Measurements from ENCODE around the gene MCEMP1.

The MCEMP1 gene

GRCh38 chr19:7637374-7638256, 39.3 kb upstream of the MCEMP1 start:
- peak overlapping the region; percentile 98 for H3K27ac ChIP-seq
- H3K27me3 ChIP-seq, result no peaks in the 10 kb centered on the region
- H3K36me3 ChIP-seq, result peaks cover 43% of the 10 kb centered on the region
- H3K4me1 ChIP-seq (ENCODE audit: control insufficient read depth in 1 of 2, insufficient read depth in 1 of 2, low read depth in 1 of 2, low read length in 1 of 2), result peaks cover 37 to 53% of the 10 kb centered on the region in 2 experiments
- TF ChIP-seq CTCF (IDR thresholded peaks at IDR 0.05), result no peak
- H3K4me3 ChIP-seq (ENCODE audit: low read depth in 1 of 2, low read length in 1 of 2), result peak overlapping the region; percentile 87 to 95
- H3K9me3 ChIP-seq, result no peaks in the 10 kb centered on the region

- H3K4me3 ChIP-seq (ENCODE audit: low read depth in 1 of 2, low read length in 1 of 2), result peak overlapping the region in 1 of 2 experiments; percentile 95
- no peaks in the 10 kb centered on the region for H3K9me3 ChIP-seq
- H3K36me3 ChIP-seq, result peaks cover 49% of the 10 kb centered on the region
- H3K4me1 ChIP-seq (ENCODE audit: control insufficient read depth in 1 of 2, insufficient read depth in 1 of 2, low read depth in 1 of 2, low read length in 1 of 2), result peaks cover 44 to 59% of the 10 kb centered on the region in 2 experiments
- H3K27me3 ChIP-seq, result no peaks in the 10 kb centered on the region
- no peak for TF ChIP-seq CTCF (IDR thresholded peaks at IDR 0.05)
- H3K27ac ChIP-seq, result peak overlapping the region; percentile 98
Measured at GRCh38 chr19:7638802-7639465, 38.0 kb upstream of the MCEMP1 start.

GRCh38 chr19:7639863-7640348, 37.0 kb upstream of the MCEMP1 start:
- Histone ChIP-seq H3K27me3 (no peaks in the 10 kb centered on the region), H3K4me1 (ENCODE audit: control insufficient read depth in 1 of 2, insufficient read depth in 1 of 2, low read depth in 1 of 2, low read length in 1 of 2) (peaks cover 54 to 68% of the 10 kb centered on the region in 2 experiments), H3K27ac (peak overlapping the region; percentile 98), H3K36me3 (peaks cover 59% of the 10 kb centered on the region), H3K9me3 (no peaks in the 10 kb centered on the region), H3K4me3 (ENCODE audit: low read depth in 1 of 2, low read length in 1 of 2) (no peak overlapping the region)
- TF ChIP-seq CTCF (IDR thresholded peaks at IDR 0.05), result no peak

GRCh38 chr19:7640803-7641202, 36.1 kb upstream of the MCEMP1 start:
- H3K27me3 ChIP-seq, result no peaks in the 10 kb centered on the region
- no peak for TF ChIP-seq CTCF (IDR thresholded peaks at IDR 0.05)
- H3K36me3 ChIP-seq, result peaks cover 68% of the 10 kb centered on the region
- no peaks in the 10 kb centered on the region for H3K9me3 ChIP-seq
- H3K4me1 ChIP-seq (ENCODE audit: control insufficient read depth in 1 of 2, insufficient read depth in 1 of 2, low read depth in 1 of 2, low read length in 1 of 2), result peaks cover 63 to 73% of the 10 kb centered on the region in 2 experiments
- H3K4me3 ChIP-seq (ENCODE audit: low read depth in 1 of 2, low read length in 1 of 2), result no peak overlapping the region
- H3K27ac ChIP-seq, result no peak overlapping the region

- no peaks in the 10 kb centered on the region for H3K9me3 ChIP-seq
- H3K4me1 ChIP-seq (ENCODE audit: control insufficient read depth in 1 of 2, insufficient read depth in 1 of 2, low read depth in 1 of 2, low read length in 1 of 2), result peaks cover 65 to 73% of the 10 kb centered on the region in 2 experiments
- no peak overlapping the region for H3K27ac ChIP-seq
- H3K4me3 ChIP-seq (ENCODE audit: low read depth in 1 of 2, low read length in 1 of 2), result no peak overlapping the region
- no peaks in the 10 kb centered on the region for H3K27me3 ChIP-seq
- H3K36me3 ChIP-seq, result peaks cover 76% of the 10 kb centered on the region
- no peak for TF ChIP-seq CTCF (IDR thresholded peaks at IDR 0.05)
Measured at GRCh38 chr19:7641290-7642276, 35.3 kb upstream of the MCEMP1 start.

All from neutrophil (primary cell).